NOMO-1 treated with dmso at 0.1 percent for 144 hours (cell line): Measurements from ENCODE around the gene MAGIX.

ENCODE experiments used
- DNase-seq: peaks from one replicate; lab custom pipeline; 2025; ENCODE audit not compliant: unreplicated experiment; lab: John Stamatoyannopoulos, UW

The MAGIX gene

DNA sequence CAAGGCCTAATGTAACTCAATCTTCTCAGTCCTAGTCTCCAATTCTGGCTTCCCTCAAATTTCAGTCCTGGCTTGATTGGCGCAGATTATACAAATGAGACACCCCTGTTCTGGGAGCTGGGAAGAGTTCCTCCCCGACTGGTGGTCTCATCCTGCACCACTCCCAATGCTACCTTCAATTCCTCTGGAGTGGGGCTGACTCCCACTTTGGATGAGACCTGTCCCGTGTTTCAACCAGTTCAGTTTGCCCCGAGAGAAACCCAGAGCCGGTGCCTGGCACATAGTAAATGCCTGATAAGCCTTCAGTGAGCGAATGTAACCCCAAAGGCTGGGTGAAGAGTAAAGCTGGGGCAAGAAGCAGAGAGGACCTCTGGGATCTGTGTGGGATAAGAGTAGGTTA lies 41.5 kb downstream of the MAGIX start:
- DNase-seq, result no peak

GRCh38 chrX:49204709-49205108 lies 42.2 kb downstream of the MAGIX start:
- no peak for DNase-seq

DNA sequence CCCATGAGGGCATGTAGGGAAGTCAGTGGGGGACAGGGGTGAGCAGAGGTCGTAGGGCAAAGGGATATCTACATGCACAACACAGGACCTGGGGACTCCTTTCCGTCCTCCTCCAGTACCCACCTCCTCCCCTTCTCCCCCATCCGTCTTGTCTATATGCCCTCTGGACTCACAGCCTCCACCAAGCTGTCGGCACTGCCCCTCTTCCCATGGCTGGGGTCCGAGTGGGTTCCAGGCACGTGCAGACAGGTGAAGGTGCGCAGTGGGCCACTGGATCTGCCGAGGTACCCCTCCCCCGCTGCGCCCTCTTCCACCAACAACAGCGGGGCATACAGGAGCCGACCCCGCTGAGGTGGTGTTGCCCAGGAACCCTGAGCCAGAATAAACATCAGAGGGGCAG lies 42.9 kb downstream of the MAGIX start:
- no peak for DNase-seq

- no peak for DNase-seq
These were observed 44.0 kb downstream of the MAGIX start for GRCh38 chrX:49206543-49206942.

DNA sequence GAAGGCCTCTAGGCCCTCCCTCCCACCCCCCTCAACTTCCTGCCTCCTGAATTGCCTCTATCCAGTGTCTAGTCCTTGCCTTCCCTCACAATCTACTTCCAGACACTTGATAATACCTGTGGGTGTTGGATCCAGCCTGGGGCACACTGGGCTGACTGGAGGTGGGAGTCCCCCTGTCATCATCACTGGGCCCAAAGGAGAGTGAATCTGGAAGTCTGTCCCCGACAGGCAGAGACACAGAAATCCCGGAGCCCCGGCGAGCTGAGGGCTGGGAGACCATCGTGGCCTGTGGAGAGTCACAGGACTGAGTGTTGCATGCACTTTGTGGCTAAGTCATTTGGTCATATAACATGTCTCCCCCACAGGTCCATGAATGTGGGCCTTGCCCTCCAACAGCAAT lies 45.8 kb downstream of the MAGIX start:
- DNase-seq, result no peak

GRCh38 chrX:49209434-49210251 lies 47.1 kb downstream of the MAGIX start:
- DNase-seq, result no peak

GRCh38 chrX:49210406-49210805 lies 47.8 kb downstream of the MAGIX start:
- no peak for DNase-seq

- DNase-seq, result no peak
These were observed 48.5 kb downstream of the MAGIX start for GRCh38 chrX:49211074-49211473.

DNA sequence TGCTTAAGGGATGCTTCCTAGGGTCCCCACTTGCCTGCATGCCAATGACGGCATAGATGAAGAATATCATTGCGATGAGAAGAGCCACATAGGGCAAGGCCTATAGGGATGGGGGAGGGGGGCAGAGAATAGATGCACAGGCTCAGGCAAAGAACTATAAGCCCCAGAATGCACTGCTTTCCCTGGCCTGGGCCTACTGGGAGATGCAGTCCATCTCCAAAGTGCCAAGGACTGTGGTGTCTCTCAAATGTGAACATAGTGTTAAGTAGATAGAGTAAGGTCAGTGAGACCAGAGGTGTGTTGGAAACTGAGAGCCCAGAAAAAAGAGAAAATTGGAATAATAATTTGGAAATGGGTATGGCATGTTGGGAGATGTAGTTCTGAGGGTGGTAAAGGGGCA lies 49.7 kb downstream of the MAGIX start:
- no peak for DNase-seq

GRCh38 chrX:49212861-49213260 lies 50.3 kb downstream of the MAGIX start:
- no peak for DNase-seq

- DNase-seq, result no peak
These were observed 51.9 kb downstream of the MAGIX start for GRCh38 chrX:49214416-49214815.

GRCh38 chrX:49214996-49215526 lies 52.5 kb downstream of the MAGIX start:
- no peak for DNase-seq
